GM21529 (cell line): ENCODE measurements around the gene IGSF22.

Experiments used
- ATAC-seq: cut with Tn5 transposase; IDR thresholded peaks from one replicate; pipeline ENCODE4 v1.9.1; 2021; ENCODE audit not compliant: unreplicated experiment

Gene IGSF22

GRCh38 chr11:18715476-18715875 is 10.5 kb downstream of the IGSF22 start:
- no peak for ATAC-seq

GRCh38 chr11:18714443-18714780 is 11.6 kb downstream of the IGSF22 start:
- ATAC-seq = no peak

- ATAC-seq = no peak
These were observed 12.1 kb downstream of the IGSF22 start for GRCh38 chr11:18713646-18714442.

- ATAC-seq = no peak
These were observed 15.4 kb downstream of the IGSF22 start for GRCh38 chr11:18710545-18710944.

GRCh38 chr11:18709414-18709813 is 16.6 kb downstream of the IGSF22 start:
- no peak for ATAC-seq

- no peak for ATAC-seq
These were observed 18.1 kb downstream of the IGSF22 start for GRCh38 chr11:18707811-18708340.

- ATAC-seq = peak; percentile 67
These were observed 19.4 kb downstream of the IGSF22 start for GRCh38 chr11:18706330-18707243.

GRCh38 chr11:18705651-18706281 is 20.2 kb downstream of the IGSF22 start:
- ATAC-seq = no peak

- no peak for ATAC-seq
These were observed 21.3 kb downstream of the IGSF22 start for GRCh38 chr11:18704698-18705097.

- ATAC-seq = no peak
These were observed 21.8 kb downstream of the IGSF22 start for GRCh38 chr11:18704045-18704645.

GRCh38 chr11:18703001-18703763 is 22.8 kb downstream of the IGSF22 start:
- no peak for ATAC-seq

- ATAC-seq = no peak
These were observed 24.3 kb downstream of the IGSF22 start for GRCh38 chr11:18701614-18702216.

- ATAC-seq = no peak
These were observed 25.1 kb downstream of the IGSF22 start for GRCh38 chr11:18700872-18701271.

GRCh38 chr11:18700375-18700774 is 25.6 kb downstream of the IGSF22 start:
- no peak for ATAC-seq

- ATAC-seq = no peak
These were observed 26.1 kb downstream of the IGSF22 start for GRCh38 chr11:18699848-18700261.

GRCh38 chr11:18699269-18699596 is 26.8 kb downstream of the IGSF22 start:
- ATAC-seq = no peak

GRCh38 chr11:18698341-18699268 is 27.4 kb downstream of the IGSF22 start, which contains the start of gene TMEM86A:
Gene TMEM86A, plus strand, starts transcription at chr11:18698779. Its CDS starts 108 bp downstream, at chr11:18698887.
- peak; percentile 94 for ATAC-seq

GRCh38 chr11:18697576-18697975 is 28.4 kb downstream of the IGSF22 start:
- ATAC-seq = no peak
